WTC11 (cell line): ENCODE results near the gene ASB2. TPM values are rescaled to one million over a fixed set of nuclear protein-coding genes. Genes with fewer than 3 reads are reported as not detected.

Experiments used
- ATAC-seq: fragments of 200-7000 bp; cut with Tn5 transposase; 2 replicates; pipeline ENCODE4 v1.10.0; 2021; ENCODE audit warnings: mild to moderate bottlenecking, moderate library complexity
- CTCF ChIA-PET: fragments of 300-600 bp; sonication (Branson Sonifier 250); formaldehyde crosslinking; loops from one replicate; lab custom pipeline; 2021; ENCODE audit warnings: antibody characterized with exemption; lab: Charles Lee
- POLR2A ChIA-PET: fragments of 350-600 bp; sonication (Branson Sonifier 250); formaldehyde crosslinking; loops from one replicate; lab custom pipeline; 2021; ENCODE audit warnings: antibody characterized with exemption; lab: Charles Lee
- DNase-seq: peaks from one replicate; pipeline ENCODE4 v3.0.0; 2021; ENCODE audit warnings: low spot score
- H3K27ac Mint-ChIP-seq: 2 replicates; pipeline ENCODE4 v1.8.0; 2021; ENCODE audit warnings: mixed read lengths
- H3K27me3 Mint-ChIP-seq: 2 replicates; pipeline ENCODE4 v1.8.0; 2021; ENCODE audit warnings: low read depth, mild to moderate bottlenecking, moderate library complexity, mixed read lengths
- H3K36me3 Mint-ChIP-seq: 2 replicates; pipeline ENCODE4 v1.8.0; 2021; ENCODE audit warnings: mixed read lengths
- H3K4me1 Mint-ChIP-seq: 2 replicates; pipeline ENCODE4 v1.8.0; 2022; ENCODE audit warnings: mixed read lengths
- H3K4me3 Mint-ChIP-seq: 2 replicates; pipeline ENCODE4 v1.8.0; 2021; ENCODE audit warnings: mild to moderate bottlenecking, moderate library complexity, mixed read lengths
- H3K9me3 Mint-ChIP-seq: 2 replicates; pipeline ENCODE4 v1.8.0; 2021; ENCODE audit warnings: mixed read lengths
- ATF3 ChIP-seq: sonication (generic); formaldehyde crosslinking; conservative IDR thresholded peaks from 2 replicates; pipeline ENCODE4 v1.8.1; 2022; ENCODE audit warnings: mild to moderate bottlenecking, missing genetic modification reagents
- CDX4 ChIP-seq: fragments of 250-450 bp; sonication (Bioruptor Pico); IDR thresholded peaks from 2 replicates; pipeline ENCODE4 v1.9.0; 2021; ENCODE audit warnings: moderate library complexity, mild to moderate bottlenecking, inconsistent platforms, borderline replicate concordance
- FOXJ3 ChIP-seq: sonication (generic); formaldehyde crosslinking; IDR thresholded peaks from 2 replicates; pipeline ENCODE4 v1.9.0; 2021; ENCODE audit warnings: missing genetic modification reagents, mild to moderate bottlenecking, borderline replicate concordance
- FOXP1 ChIP-seq: sonication (generic); formaldehyde crosslinking; IDR thresholded peaks from 2 replicates; pipeline ENCODE4 v1.8.0; 2022; ENCODE audit warnings: missing genetic modification reagents, mild to moderate bottlenecking, moderate library complexity, borderline replicate concordance
- FOXP4 ChIP-seq: sonication (generic); formaldehyde crosslinking; IDR thresholded peaks from 2 replicates; pipeline ENCODE4 v1.8.0; 2022; ENCODE audit warnings: mild to moderate bottlenecking, missing genetic modification reagents
- GRHL2 ChIP-seq: fragments of 250-450 bp; sonication (Bioruptor Pico); IDR thresholded peaks from 2 replicates; pipeline ENCODE4 v1.8.0; 2022; ENCODE audit warnings: mild to moderate bottlenecking, moderate library complexity; ENCODE audit not compliant: insufficient replicate concordance, severe bottlenecking
- GTF2I ChIP-seq: fragments of 250-450 bp; sonication (Bioruptor Pico); conservative IDR thresholded peaks from 2 replicates; pipeline ENCODE4 v1.4.0; 2021; ENCODE audit warnings: mild to moderate bottlenecking
- HMGXB4 ChIP-seq: sonication (generic); formaldehyde crosslinking; IDR thresholded peaks from 2 replicates; pipeline ENCODE4 v1.8.1; 2023; ENCODE audit warnings: mild to moderate bottlenecking, moderate library complexity, missing genetic modification reagents
- IRF2 ChIP-seq: sonication (generic); formaldehyde crosslinking; IDR thresholded peaks from 2 replicates; pipeline ENCODE4 v1.8.0; 2022; ENCODE audit warnings: low read depth, missing genetic modification reagents, borderline replicate concordance
- JAZF1 ChIP-seq: fragments of 250-450 bp; sonication (Bioruptor Pico); IDR thresholded peaks from 2 replicates; pipeline ENCODE4 v1.9.0; 2021; ENCODE audit warnings: moderate library complexity, mild to moderate bottlenecking, inconsistent platforms
- JUN ChIP-seq: sonication (generic); formaldehyde crosslinking; IDR thresholded peaks from 2 replicates; pipeline ENCODE4 v1.8.0; 2023; ENCODE audit warnings: mild to moderate bottlenecking, missing genetic modification reagents
- NFE2L1 ChIP-seq: sonication (generic); formaldehyde crosslinking; IDR thresholded peaks from 2 replicates; pipeline ENCODE4 v1.8.1; 2023; ENCODE audit warnings: missing genetic modification reagents
- NFYB ChIP-seq: sonication (generic); formaldehyde crosslinking; conservative IDR thresholded peaks from 2 replicates; pipeline ENCODE4 v1.8.0; 2022; ENCODE audit warnings: low read depth, missing genetic modification reagents
- PRDM15 ChIP-seq: sonication (generic); formaldehyde crosslinking; IDR thresholded peaks from 2 replicates; pipeline ENCODE4 v1.8.0; 2022; ENCODE audit warnings: missing genetic modification reagents
- RELA ChIP-seq: sonication (generic); formaldehyde crosslinking; IDR thresholded peaks from 2 replicates; pipeline ENCODE4 v1.8.1; 2022; ENCODE audit warnings: missing genetic modification reagents, mild to moderate bottlenecking, borderline replicate concordance
- SMAD3 ChIP-seq: sonication (generic); formaldehyde crosslinking; IDR thresholded peaks from 2 replicates; pipeline ENCODE4 v1.8.0; 2022; ENCODE audit warnings: missing genetic modification reagents, mild to moderate bottlenecking, borderline replicate concordance
- SP1 ChIP-seq: sonication (generic); formaldehyde crosslinking; conservative IDR thresholded peaks from 2 replicates; pipeline ENCODE4 v1.8.1; 2022; ENCODE audit warnings: missing genetic modification reagents
- TEAD1 ChIP-seq: sonication (generic); formaldehyde crosslinking; IDR thresholded peaks from 2 replicates; pipeline ENCODE4 v1.8.0; 2022; ENCODE audit warnings: mild to moderate bottlenecking, missing genetic modification reagents
- TEAD4 ChIP-seq: sonication (generic); formaldehyde crosslinking; IDR thresholded peaks from 2 replicates; pipeline ENCODE4 v1.8.0; 2022; ENCODE audit warnings: mild to moderate bottlenecking, missing genetic modification reagents
- USF2 ChIP-seq: sonication (generic); formaldehyde crosslinking; IDR thresholded peaks from 2 replicates; pipeline ENCODE4 v1.8.1; 2023; ENCODE audit warnings: mild to moderate bottlenecking, missing genetic modification reagents, moderate library complexity
- ZMAT4 ChIP-seq: fragments of 250-450 bp; sonication (Bioruptor Pico); IDR thresholded peaks from 2 replicates; pipeline ENCODE4 v1.9.0; 2021; ENCODE audit warnings: mild to moderate bottlenecking
- ZNF232 ChIP-seq: sonication (generic); formaldehyde crosslinking; IDR thresholded peaks from 2 replicates; pipeline ENCODE4 v1.8.0; 2022; ENCODE audit warnings: mild to moderate bottlenecking, missing genetic modification reagents
- ZSCAN18 ChIP-seq: fragments of 250-450 bp; sonication (Bioruptor Pico); IDR thresholded peaks from 2 replicates; pipeline ENCODE4 v2.1.2; 2022; ENCODE audit warnings: mild to moderate bottlenecking, moderate library complexity
- total RNA-seq: library from RNA; stranded (reverse); gene quantifications from 3 replicates; pipeline ENCODE4 v1.2.3, GENCODE V29; 2021

The ASB2 gene
- total RNA-seq, 1 experiment from 2014 or later: 0.37 TPM

GRCh38 chr14:93938751-93939303, 37.5 kb downstream of the ASB2 start:
- POLR2A ChIA-PET: no interaction called here
- Mint-ChIP-seq H3K36me3 (no peaks in the 10 kb centered on the region), H3K27ac (no peak overlapping the region), H3K4me3 (peak overlapping the region; percentile 57), H3K27me3 (peaks cover 30% of the 10 kb centered on the region), H3K4me1 (peaks cover 10% of the 10 kb centered on the region), H3K9me3 (no peaks in the 10 kb centered on the region)
- CTCF ChIA-PET: interaction anchor here (0.7 to 7.1 kb wide), 49 partner anchors 8 to 826 kb away, joined by 3 to 230 read pairs (median 12); partner anchors contain the start of genes ASB2, CCDC197, DDX24 and FAM181A
- no peak for TF ChIP-seq FOXP4 (CRISPR knock-in tag)
- no peak for TF ChIP-seq GTF2I
- no peak for TF ChIP-seq FOXP1 (CRISPR knock-in tag)
- TF ChIP-seq JUN (CRISPR knock-in tag): 0 out of 2 replicates have a peak, but pooled peaks have one; percentile 10
- TF ChIP-seq SMAD3 (CRISPR knock-in tag): no peak
- no peak for TF ChIP-seq NFE2L1 (CRISPR knock-in tag)
- TF ChIP-seq IRF2: 0 out of 2 replicates have a peak, but pooled peaks have one; percentile 82
- no peak for TF ChIP-seq CDX4 (CRISPR knock-in tag)
- TF ChIP-seq HMGXB4 (CRISPR knock-in tag): no peak
- TF ChIP-seq RELA (CRISPR knock-in tag): no peak
- no peak for TF ChIP-seq JAZF1 (CRISPR knock-in tag)
- TF ChIP-seq USF2 (CRISPR knock-in tag): no peak
- TF ChIP-seq PRDM15 (CRISPR knock-in tag): no peak
- TF ChIP-seq NFYB: no peak
- TF ChIP-seq GRHL2 (CRISPR knock-in tag): no peak
- no peak for TF ChIP-seq ATF3
- 0 out of 2 replicates have a peak, but pooled peaks have one; percentile 15 for TF ChIP-seq ZNF232
- TF ChIP-seq TEAD1 (CRISPR knock-in tag): no peak
- TF ChIP-seq SP1: no peak
- no peak for TF ChIP-seq FOXJ3 (CRISPR knock-in tag)
- no peak for TF ChIP-seq TEAD4 (CRISPR knock-in tag)
- no peak for TF ChIP-seq ZSCAN18
- TF ChIP-seq ZMAT4: no peak
- peak; percentile 46 for DNase-seq
- no peak for ATAC-seq
